Activated CD8-positive, alpha-beta memory T cell treated with anti-CD3 and anti-CD28 coated beads for 48 hours (primary cell): ENCODE results near the gene PARVB.

ENCODE experiments used
- DNase-seq, 3 experiments: peaks; one replicate each; pipeline ENCODE4 v3.0.0-alpha.2; 2020; ENCODE audit warnings: low read depth in 2 of 3, low spot score in 2 of 3

Gene PARVB

GRCh38 chr22:44131989-44132685, 108.0 kb downstream of the PARVB start:
- DNase-seq: no peak

GRCh38 chr22:44132724-44133123, 108.6 kb downstream of the PARVB start:
- DNase-seq: no peak

GRCh38 chr22:44133161-44133560, 109.1 kb downstream of the PARVB start:
- no peak for DNase-seq

- no peak for DNase-seq
These were observed 109.9 kb downstream of the PARVB start for GRCh38 chr22:44133901-44134571.

- no peak for DNase-seq
These were observed 112.0 kb downstream of the PARVB start for GRCh38 chr22:44136112-44136511.

- DNase-seq: no peak
These were observed 112.7 kb downstream of the PARVB start for GRCh38 chr22:44136786-44137185.

- DNase-seq: no peak
These were observed 113.3 kb downstream of the PARVB start for GRCh38 chr22:44137415-44137814.

- DNase-seq: no peak
These were observed 115.7 kb downstream of the PARVB start for GRCh38 chr22:44139773-44140172.

- DNase-seq: no peak
These were observed 118.5 kb downstream of the PARVB start for GRCh38 chr22:44142421-44143104.

GRCh38 chr22:44143105-44143474, 119.0 kb downstream of the PARVB start:
- no peak for DNase-seq

GRCh38 chr22:44143579-44143978, 119.5 kb downstream of the PARVB start:
- no peak for DNase-seq

GRCh38 chr22:44144046-44144569, 120.0 kb downstream of the PARVB start:
- no peak for DNase-seq

GRCh38 chr22:44145544-44145943, 121.4 kb downstream of the PARVB start:
- DNase-seq: no peak

GRCh38 chr22:44146088-44146861, 122.2 kb downstream of the PARVB start:
- DNase-seq: no peak

GRCh38 chr22:44147008-44147645, 123.0 kb downstream of the PARVB start:
- DNase-seq: no peak

- DNase-seq: no peak
These were observed 123.9 kb downstream of the PARVB start for GRCh38 chr22:44147821-44148574.

GRCh38 chr22:44151676-44152075, 127.6 kb downstream of the PARVB start:
- no peak for DNase-seq

GRCh38 chr22:44153710-44154109, 129.6 kb downstream of the PARVB start:
- no peak for DNase-seq

GRCh38 chr22:44154436-44154942, 130.4 kb downstream of the PARVB start:
- no peak for DNase-seq

- no peak for DNase-seq
These were observed 131.0 kb downstream of the PARVB start for GRCh38 chr22:44155115-44155514.
